ENCODE measurements around the gene MXD4. TPM values are rescaled to one million over a fixed set of nuclear protein-coding genes. Genes with fewer than 3 reads are reported as not detected.
"Not testable (repeated sequence)": the region's sequence is repeated elsewhere in the genome, so short reads cannot be mapped to it uniquely, and the experiment has no call there.

MXD4 gene
- total and polyA plus RNA-seq, 2 of the 13 experiments (the other 11 are each of a cell fraction or from before 2014, with no cell fraction given): 29.0 to 31.3 TPM

DNA sequence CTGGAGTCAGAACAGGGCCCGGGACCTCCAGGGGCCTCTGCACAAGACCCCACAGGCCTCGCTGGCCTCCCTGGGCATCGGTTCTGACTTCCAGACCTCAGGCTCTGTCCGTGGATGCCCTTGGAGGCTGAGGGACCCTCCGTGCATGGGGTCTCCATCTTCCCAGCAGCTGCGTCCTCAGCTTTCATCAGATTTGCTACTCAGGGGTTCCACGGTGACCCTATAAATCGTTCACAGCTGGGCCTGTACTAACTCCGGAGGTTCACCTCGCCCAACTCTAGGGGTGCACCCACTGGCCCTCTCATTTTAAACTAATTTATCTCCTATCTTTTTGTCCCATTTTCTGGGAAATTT lies 13.1 kb upstream of the MXD4 start:
- BruUV-seq (replicated peaks); H3K4me3 ChIP-seq (replicated peaks in 1 of 3; ENCODE audit: insufficient read depth in 1 of 3, low read depth in 2 of 3, low read length in 3 of 3); DNase-seq (ENCODE audit: low spot score); H3K9ac ChIP-seq (ENCODE audit: insufficient read depth, low read depth, low read length); H3K27ac ChIP-seq (ENCODE audit: extremely low read length, insufficient read depth, low read length); H3K4me1 ChIP-seq (ENCODE audit: insufficient read depth, low read length); FAIRE-seq; H3K4me2 ChIP-seq (ENCODE audit: low read depth, low read length); H4K20me1 ChIP-seq (ENCODE audit: insufficient read depth, low read length); H3K36me3 ChIP-seq (replicated peaks in 1 of 2; ENCODE audit: control insufficient read depth in 1 of 2, insufficient read depth in 2 of 2, low read length in 2 of 2); CTCF ChIA-PET (ENCODE audit: low intra/inter-chr PET ratio, low total read pairs); in situ Hi-C loops (cut with HindIII; ENCODE audit: extremely low pct_ligation_motif_present, low pct_unique_long_range_greater_than_20kb); ATAC-seq; H2AFZ ChIP-seq (ENCODE audit: low read length); intact Hi-C loops (cut with micrococcal nuclease; ENCODE audit: unreplicated experiment); H3K9me3 ChIP-seq (ENCODE audit: low read length); H3K79me2 ChIP-seq (ENCODE audit: insufficient read depth, low read length): not testable (repeated sequence)
- peaks cover 12 to 41% of the 10 kb centered on the region in 2 experiments; a peak in 4 of 5 replicates for H3K27me3 ChIP-seq (ENCODE audit: control insufficient read depth in 1 of 2, insufficient read depth in 2 of 2, low read length in 2 of 2)
- 58% methylated on average over 5 of the region's 10 CpGs for WGBS (ENCODE audit: low lambda C conversion rate)
- POLR2A ChIA-PET: interaction anchor here (1.4 kb wide), 1 partner anchor 13 kb away, joined by 3 read pairs; the partner anchor contains the start of gene MXD4

DNA sequence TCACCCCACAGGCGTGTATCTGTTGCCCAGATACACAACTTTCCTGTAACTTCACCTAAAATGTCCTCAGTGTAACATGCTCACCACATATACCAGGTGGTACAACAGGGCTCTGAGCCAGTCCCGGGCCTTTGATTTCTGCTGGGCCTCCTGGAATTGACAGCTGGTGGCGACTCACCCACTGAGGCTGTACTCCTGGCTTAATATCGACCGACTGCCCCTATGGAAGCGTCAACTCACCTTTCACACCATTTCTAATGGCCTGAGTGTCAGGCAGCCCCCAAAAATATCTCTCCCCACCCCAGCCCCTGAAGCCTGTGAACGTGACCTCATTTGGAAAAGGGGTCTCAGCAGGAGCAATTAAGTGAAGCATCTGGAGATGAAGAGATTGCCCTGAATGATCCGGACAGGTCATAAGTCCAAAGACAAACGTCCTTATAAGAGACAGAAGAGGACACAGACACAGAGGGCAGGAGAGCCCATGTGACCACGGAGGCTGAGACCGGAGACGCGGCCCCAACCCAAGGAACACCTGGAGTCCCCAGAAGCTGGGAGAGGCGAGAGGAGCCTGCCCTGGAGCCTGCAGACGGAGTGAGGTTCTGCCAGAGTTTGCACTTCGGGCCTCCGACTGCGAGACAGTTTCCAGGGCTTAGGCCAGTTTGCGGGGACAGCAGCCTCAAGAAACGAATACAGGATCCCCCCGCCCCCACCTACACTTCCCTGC lies 12.6 kb upstream of the MXD4 start:
- FAIRE-seq (no peak), ATAC-seq (no peak), DNase-seq (ENCODE audit: low spot score) (no peak)
- BruUV-seq (replicated peaks): no TSS peak
- no peaks in the 10 kb centered on the region for H3K36me3 ChIP-seq (replicated peaks in 1 of 2; ENCODE audit: control insufficient read depth in 1 of 2, insufficient read depth in 2 of 2, low read length in 2 of 2)
- intact Hi-C loops (cut with micrococcal nuclease; ENCODE audit: unreplicated experiment): no loop called here
- no peak overlapping the region for H3K27ac ChIP-seq (ENCODE audit: extremely low read length, insufficient read depth, low read length)
- TF ChIP-seq ZSCAN31 (CRISPR knock-in tag; IDR thresholded peaks at IDR 0.05; ENCODE audit: low read depth): no peak
- TF ChIP-seq BRCA1 (CRISPR knock-in tag; IDR thresholded peaks at IDR 0.05): no peak
- no peak for TF ChIP-seq ZNF180 (CRISPR knock-in tag; IDR thresholded peaks at IDR 0.05; ENCODE audit: borderline replicate concordance, low read depth)
- no peak for TF ChIP-seq RFX3 (CRISPR knock-in tag; IDR thresholded peaks at IDR 0.05)
- ChIA-PET CTCF (ENCODE audit: low intra/inter-chr PET ratio, low total read pairs) (no interaction called here), POLR2A (interaction anchor here (1.4 kb wide), 1 partner anchor 12 kb away, joined by 3 read pairs; the partner anchor contains the start of gene MXD4)
- H3K79me2 ChIP-seq (ENCODE audit: insufficient read depth, low read length): no peaks in the 10 kb centered on the region
- H4K20me1 ChIP-seq (ENCODE audit: insufficient read depth, low read length): no peaks in the 10 kb centered on the region
- H3K4me2 ChIP-seq (ENCODE audit: low read depth, low read length): no peak overlapping the region
- no peak overlapping the region for H3K9ac ChIP-seq (ENCODE audit: insufficient read depth, low read depth, low read length)
- no peak overlapping the region for H2AFZ ChIP-seq (ENCODE audit: low read length)
- H3K4me3 ChIP-seq (replicated peaks in 1 of 3; ENCODE audit: insufficient read depth in 1 of 3, low read depth in 2 of 3, low read length in 3 of 3): no peak overlapping the region
- H3K9me3 ChIP-seq (ENCODE audit: low read length): no peaks in the 10 kb centered on the region
- in situ Hi-C loops (cut with HindIII; ENCODE audit: extremely low pct_ligation_motif_present, low pct_unique_long_range_greater_than_20kb): no loop called here
- H3K4me1 ChIP-seq (ENCODE audit: insufficient read depth, low read length): no peaks in the 10 kb centered on the region
- WGBS (ENCODE audit: low lambda C conversion rate): 38% methylated on average over 13 of the region's 21 CpGs
- H3K27me3 ChIP-seq (ENCODE audit: control insufficient read depth in 1 of 2, insufficient read depth in 2 of 2, low read length in 2 of 2): peaks cover 12 to 47% of the 10 kb centered on the region in 2 experiments; a peak in 4 of 5 replicates

Data from HepG2 (cell line).